ENCODE measurements around the gene SLC25A38.

Gene SLC25A38

DNA sequence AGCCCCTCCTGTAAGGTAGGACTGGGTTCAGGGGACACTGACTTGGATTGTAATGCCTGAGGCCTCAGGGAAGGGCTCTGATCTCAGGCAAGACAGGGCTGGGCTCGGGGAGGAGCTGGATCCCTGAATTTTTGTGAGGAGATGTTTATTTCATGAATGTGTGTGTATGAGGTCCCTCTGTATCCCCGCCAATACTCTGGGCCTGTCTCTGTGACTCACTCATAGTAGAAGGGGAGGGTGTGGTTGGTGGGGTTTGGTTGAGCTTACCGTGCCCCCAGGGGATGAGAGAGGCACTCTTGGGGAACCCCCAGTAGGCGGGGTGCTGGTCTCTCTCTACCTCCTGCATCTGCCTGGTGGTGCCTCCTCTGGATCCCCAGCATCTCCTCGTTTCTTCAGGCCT, 51.4 kb downstream of the SLC25A38 start:
- no peak for DNase-seq (ENCODE audit: low read depth)

DNA sequence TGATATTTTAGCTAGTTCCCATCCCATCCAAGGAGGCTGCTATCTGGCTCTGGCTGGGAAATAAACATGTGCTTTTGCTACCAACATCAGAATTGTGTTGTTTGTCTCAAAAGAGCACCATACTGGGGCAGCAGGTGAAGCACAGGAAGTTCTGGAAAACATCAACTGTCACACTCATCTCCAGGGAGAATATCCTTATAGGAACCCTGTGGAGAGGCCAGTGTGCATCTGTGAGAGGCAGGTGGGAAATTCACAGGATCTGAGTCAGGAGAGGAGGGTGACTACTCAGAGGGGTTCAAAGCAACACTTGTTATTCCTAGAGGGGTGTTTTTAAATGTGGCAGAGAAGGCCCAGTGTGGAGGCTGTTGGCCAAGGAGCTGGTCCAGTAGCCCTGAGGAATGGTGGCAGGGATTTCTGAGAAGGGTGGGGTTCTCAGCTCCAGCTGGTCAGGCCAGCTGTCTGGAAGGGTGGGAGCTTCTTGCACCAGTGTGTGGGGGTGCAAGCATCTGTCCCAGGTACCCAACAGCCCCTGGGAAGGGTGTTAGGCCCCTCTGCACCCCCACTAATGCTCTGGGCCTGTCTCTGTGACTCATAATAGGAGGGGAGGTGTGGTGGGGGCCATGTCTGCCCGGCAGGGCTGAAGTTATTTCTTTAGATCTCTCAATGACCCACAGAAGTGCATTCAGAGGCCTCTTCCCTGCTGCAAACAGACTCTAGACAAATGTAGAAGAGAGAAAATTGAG, 52.0 kb downstream of the SLC25A38 start:
- DNase-seq (ENCODE audit: low read depth), result no peak

DNA sequence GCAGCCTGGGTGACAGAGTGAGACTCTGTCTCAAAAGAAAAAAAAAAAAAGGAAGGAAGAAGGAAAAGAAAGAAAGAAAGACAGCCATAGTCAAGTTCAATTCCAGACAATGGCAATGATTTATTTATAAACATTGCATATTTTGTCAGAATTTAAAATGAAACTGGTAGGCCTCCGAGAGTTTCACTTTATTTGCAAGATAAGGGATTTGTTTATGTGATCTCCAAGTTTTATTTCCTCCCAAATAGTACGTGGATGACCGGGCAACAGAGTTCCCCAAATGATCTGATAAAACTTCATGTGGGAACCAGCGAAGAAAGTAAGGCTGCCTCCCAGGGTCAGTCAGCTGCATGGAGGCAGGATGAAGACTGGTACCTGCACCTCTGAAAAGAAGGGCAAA, 55.7 kb downstream of the SLC25A38 start:
- DNase-seq (ENCODE audit: low read depth), result no peak

DNA sequence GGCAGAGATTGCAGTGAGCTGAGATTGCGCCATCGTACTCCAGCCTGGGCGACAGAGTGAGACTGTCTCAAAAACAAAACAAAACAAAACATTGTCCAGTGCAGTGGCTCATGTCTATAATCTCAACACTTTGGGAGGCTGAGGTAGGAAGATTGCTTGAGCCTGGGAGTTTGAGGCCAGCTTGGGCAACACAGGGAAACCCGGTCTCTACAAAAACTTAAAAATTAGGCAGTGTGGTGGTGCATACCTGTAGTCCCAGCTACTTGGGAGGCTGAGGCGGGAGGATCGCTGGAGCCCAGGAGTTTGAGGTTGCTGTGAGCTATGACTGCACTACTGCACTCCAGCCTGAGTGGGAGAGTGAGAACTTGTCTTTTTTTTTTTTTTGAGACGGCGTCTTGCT, 57.1 kb downstream of the SLC25A38 start:
- DNase-seq (ENCODE audit: low read depth), result no peak

DNA sequence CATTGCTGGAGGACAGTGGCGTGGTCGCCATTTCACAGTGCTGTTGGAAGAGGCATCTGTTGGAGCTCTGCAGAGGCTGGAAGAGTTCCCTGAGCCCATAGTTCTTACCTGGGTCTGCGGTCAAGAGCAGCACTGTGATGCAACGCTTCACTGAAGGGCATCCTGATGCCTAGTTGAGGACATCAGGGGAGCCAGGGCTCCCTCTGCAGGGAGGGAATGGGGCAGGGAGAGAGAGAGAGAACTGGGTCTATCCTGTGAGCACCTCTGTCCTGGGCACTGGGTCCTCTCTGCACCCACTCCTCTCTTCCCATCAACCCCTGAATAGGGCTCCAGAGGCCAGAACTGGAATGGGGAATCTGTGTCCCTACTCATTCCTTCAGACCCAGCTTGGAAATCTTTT, 60.4 kb downstream of the SLC25A38 start:
- no peak for DNase-seq (ENCODE audit: low read depth)

DNA sequence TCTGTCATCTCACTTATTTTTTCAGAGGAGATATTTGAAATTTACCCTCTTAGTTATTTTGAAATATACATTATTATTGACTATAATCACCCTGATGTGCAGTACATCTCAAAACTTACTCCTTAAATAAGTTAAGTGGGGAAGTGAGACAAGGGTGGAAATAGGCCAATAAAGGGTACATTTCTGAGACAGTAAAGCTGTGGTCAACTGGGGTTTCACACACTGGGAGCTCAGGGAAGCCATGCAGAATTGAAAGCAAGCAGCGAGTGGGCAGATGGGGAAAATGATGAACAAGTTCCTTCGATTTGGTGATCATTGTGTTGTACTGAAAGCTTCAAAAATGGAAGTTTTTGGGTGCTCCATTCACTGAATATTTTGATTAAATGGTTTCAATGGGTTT, 62.8 kb downstream of the SLC25A38 start:
- DNase-seq (ENCODE audit: low read depth), result no peak

DNA sequence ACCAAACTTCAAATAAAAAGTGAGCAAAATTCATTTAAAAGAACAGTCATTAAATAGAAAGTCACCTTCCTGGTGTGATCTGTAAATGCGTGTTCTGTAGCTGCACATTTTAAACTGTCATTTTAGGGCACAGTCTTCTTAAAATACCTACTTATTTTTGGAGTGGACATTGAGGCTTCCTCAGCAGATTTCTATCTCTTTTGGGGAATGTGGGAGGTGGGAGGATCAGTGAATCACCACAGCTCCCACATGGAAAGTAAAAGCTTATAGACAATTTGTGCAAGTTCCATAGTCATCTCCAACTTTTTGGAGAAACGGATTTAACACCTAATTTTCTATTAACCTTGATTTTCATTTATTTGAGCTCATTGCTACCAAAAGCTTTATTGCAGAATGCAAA, 63.3 kb downstream of the SLC25A38 start:
- no peak for DNase-seq (ENCODE audit: low read depth)

Measured in stimulated activated CD8-positive, alpha-beta memory T cell treated with anti-CD3 and anti-CD28 coated beads, Interleukin-7, amount 100 ng/mL, for 24 hours (primary cell).